Daoy (cell line): ENCODE data around the gene RMRP. TPM values are rescaled to one million over a fixed set of nuclear protein-coding genes. Genes with fewer than 3 reads are reported as not detected.
A peak's percentile ranks its signal among the peaks of the same experiment; 100 is the strongest.
"Not testable (repeated sequence)": the region's sequence is repeated elsewhere in the genome, so short reads cannot be mapped to it uniquely, and the experiment has no call there.

Experiments
- DNase-seq: peaks from one replicate; pipeline ENCODE4 v3.0.0-alpha.2; 2015; ENCODE audit warnings: low read depth
- total RNA-seq: library from RNA; depleted of rRNA; stranded (reverse); fragments of >200 nt; shearing (Covaris generic); gene quantifications from 2 replicates; pipeline ENCODE4 v1.2.3, GENCODE V29; 2014

RMRP gene
- total RNA-seq, 1 experiment from 2014 or later = 3,813 TPM

DNA sequence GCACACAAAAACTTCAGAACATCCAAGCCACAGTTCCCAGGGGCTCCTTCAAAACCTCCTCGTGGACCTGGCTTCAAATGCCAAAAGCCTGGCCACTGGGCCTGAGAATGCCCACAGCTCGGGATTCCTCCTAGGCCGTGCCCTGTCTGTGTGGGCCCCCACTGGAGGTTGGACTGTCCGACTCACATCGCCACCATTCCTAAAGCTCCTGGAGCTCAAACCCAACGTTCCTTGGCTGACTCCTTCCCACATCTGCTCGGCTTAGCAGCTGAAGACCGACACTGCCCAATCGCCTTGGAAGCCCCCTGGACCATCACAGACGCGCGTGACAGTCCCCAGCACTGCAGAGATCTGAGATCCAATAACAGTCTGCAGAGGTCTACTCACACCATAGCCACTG lies 14.8 kb downstream of the RMRP start:
- no peak for DNase-seq

DNA sequence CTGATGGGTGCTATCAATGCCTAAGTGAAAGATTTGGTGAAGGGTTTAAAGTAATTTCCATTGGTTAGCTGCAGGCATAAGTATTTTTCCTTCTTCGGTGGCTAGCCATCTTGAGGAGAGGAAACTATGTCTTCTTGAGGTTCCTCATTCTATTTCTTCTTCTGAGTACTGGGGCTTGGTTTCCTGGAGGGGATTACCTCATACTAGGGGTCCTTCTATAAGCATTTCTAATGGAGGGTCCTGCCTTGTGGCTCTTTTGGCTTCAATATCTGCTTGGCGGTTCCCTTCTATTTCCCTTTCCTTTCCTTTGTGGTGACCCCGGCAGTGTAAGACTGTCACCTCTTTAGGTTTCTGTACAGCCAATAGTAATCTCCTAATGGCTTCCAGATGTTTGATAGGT lies 16.3 kb downstream of the RMRP start:
- DNase-seq = not testable (repeated sequence)

DNA sequence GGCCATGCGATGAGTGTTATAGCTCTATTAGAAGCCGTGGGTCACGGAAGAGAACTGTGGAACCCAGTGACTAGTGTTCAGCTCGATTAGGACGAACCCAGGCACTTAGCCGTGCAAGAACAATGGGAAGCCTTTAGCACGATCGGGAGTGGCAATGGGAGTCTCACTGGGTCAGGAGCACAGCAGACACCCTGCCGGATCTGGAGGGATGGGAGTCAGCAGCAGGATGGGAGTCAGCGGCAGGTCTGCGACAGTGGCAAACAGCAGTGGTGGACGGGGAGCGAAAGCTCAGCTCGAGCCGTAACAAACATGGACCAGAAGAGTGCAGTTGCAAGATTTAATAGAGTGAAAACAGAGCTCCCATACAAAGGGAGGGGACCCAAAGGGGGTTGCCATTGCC lies 17.4 kb downstream of the RMRP start:
- not testable (repeated sequence) for DNase-seq

GRCh38 chr9:35639631-35640030 lies 18.2 kb downstream of the RMRP start:
- DNase-seq = no peak

- not testable (repeated sequence) for DNase-seq
Measured at GRCh38 chr9:35639225-35639624, 18.6 kb downstream of the RMRP start.

GRCh38 chr9:35638751-35639150 lies 19.1 kb downstream of the RMRP start:
- not testable (repeated sequence) for DNase-seq

DNA sequence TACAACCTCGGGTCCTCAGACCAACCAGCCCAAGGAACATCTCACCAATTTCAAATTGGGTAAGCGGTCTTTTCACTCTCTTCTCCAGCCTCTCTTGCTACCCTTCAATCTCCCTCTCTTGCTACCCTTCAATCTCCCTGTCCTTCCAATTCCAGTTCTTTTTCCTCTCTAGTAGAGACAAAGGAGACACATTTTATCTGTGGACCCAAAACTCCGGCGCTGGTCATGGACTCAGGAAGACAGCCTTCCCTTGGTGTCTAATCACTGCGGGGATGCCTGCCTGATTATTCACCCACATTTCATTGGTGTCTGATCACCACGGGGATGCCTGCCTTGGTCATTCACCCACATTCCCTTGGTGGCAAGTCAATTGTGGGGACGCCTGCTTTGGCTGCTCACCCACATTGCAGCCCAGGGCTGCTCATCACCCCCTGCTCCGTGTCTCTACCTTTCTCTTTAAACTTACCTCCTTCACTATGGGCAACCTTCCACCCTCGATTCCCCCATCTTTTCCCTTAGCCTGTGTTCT lies 20.3 kb downstream of the RMRP start:
- DNase-seq = not testable (repeated sequence)

GRCh38 chr9:35636877-35637246 lies 21.0 kb downstream of the RMRP start:
- not testable (repeated sequence) for DNase-seq

DNA sequence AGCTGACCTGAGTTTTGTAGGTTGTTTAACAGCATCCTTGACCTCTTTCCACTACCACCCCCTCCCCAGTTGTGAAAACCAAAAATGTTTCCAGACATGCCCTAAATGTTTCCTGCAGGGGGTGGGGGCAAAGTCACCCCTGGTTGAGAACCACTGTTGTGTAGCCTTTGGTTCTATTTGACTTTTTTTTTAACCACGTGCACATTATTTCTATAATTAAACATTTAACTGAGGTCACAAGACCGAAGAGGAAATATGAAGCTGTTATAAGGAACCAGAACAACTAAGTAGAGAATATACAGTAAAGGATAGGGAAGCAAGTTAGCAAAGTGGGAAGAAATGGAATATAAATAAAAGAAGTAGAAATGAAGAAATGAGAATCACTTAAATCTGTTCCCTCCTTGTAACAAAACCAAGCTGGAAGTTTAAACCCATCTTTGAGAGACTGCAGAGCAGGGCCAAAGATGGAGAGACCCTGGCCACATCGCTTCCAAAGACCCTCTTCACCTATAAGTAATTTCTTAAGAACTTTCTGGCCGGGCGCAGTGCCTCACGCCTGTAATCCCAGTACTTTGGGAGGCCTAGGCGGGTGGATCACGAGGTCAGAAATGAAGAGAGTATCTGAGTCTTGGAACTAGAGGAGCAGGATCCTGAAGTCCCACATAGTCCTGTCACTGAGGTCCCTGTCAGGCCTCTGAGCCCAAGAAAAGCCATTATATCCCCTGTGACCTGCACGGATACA lies 21.5 kb downstream of the RMRP start:
- DNase-seq = no peak

DNA sequence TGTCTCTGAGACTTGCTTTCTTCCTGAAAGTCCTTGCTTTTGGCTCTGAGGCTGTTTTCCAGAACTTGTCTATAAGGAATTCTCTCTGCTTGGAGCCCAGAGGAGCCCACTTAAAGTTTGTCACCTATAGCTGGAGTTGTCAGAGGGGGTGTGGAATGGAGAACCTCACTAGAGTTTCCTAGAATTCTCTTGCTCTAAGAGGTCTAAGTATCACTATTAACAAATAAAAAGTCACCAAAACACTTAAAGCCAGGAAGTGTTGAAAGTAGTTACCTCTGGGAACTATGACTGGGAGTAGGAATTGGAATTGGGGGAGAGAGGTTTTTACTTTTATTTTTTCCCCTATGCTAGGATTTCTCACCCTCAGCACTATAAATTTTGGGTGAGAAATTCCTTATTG lies 22.1 kb downstream of the RMRP start:
- no peak for DNase-seq

DNA sequence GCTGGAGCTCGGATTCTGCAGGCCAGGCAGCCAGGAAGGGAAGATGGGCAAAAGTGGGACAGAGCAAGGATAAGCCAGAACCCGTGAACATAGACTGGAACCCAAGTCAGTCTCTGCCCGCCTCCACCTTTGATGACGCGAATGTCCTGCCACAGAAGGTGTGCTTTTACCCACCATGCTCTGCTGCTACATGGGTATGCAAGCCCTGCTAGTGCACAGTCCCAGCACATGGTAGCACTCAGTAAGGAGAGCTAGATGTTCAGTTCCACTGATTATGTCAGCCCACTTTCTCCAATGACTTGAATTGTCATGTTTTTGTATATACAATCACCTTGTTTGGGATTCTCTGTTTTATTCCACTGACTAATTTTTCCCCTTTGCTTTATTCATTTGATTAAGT lies 28.2 kb downstream of the RMRP start:
- no peak for DNase-seq

DNA sequence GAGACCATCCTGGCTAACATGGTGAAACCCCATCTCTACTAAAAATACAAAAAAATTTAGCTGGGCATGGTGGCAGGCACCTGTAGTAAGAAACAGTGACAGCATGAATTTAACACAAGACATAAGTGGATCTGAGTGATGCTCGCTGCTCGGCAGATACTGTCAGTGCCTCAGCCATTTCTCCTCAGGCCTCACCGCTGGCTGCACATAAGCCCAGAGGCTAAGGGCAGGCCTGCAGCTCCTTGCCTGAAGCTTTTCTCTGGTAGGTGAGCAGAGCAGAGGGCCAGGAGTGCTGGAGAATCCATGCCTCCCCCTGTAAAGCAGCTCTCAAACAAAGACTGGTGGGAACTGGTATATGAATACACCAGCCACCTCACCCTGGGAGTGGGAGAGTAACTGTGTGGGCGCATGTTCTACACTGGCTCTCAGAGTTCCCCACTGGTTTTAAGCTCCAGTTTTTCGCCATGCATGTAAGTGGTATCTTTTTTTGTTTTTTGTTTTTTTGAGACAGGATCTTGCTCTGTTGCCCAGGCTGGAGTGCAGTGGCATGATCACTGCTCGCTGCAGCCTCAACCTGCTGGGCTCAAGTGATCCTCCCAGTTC lies 29.3 kb downstream of the RMRP start:
- no peak for DNase-seq

DNA sequence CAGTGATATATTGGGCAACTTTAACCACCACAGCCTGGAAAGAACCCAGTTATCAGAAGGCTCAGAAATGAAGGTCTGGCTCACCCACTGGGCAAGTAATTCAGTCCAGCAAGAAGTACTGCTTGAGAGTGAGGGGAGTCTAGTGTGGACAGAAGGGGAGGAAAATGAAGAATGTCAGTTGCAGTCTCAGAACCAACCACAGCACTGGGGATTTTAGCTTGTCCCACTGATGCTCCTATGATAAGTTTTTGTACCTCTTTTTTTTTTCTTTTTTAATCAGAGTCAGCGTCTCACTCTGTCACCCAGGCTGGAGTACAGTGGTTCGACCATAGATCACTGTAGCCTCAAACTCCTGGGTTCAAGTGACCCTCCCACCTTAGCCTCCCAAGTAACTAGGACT lies 30.2 kb downstream of the RMRP start:
- no peak for DNase-seq

GRCh38 chr9:35619800-35620158 lies 38.0 kb downstream of the RMRP start:
- no peak for DNase-seq

DNA sequence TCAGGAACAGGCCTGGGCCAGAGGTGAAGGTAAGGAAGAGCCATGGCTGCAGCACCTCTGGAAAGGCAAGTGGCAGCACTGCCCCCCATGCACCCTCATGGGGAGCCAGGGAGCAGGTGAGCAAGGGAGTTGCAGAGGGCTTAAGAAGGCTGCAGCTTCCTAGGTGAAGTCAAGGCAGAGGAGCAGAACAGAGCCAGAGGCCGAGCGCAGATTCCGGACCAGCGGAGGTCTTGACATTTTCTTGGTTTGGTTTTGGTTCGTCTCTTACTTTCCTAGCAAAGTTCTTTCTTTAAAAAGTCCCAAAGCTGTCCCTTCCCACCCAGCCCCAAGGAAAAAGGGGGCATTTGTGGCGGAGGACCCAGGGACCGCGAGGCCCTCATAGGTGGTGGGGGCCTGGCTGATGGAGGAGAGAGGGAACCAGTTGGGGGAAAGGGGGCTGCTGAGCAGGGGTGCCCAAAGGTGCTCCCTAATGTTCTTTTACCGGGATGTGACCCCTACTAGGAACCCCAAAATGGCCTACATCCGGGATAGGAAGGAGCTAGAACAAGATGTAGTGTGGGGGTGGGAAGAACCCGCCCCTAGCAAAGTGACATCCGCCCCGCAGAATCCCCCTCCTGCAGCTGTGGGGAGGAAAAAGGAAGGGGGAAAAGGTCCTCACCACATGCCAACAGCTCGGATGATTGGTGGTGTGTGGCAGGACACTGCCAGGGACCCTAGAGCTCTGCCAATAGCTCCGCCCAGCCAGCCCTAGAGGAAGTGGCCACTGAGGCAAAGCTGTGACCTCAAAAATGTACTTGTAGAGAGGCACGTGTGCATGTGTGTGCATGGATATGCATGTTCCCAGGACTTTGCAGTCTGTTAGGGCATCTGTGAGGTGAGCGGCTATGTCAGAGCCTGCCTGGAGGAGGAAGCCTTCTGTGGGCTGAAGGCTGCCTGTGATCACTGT lies 38.7 kb downstream of the RMRP start:
- DNase-seq = no peak

DNA sequence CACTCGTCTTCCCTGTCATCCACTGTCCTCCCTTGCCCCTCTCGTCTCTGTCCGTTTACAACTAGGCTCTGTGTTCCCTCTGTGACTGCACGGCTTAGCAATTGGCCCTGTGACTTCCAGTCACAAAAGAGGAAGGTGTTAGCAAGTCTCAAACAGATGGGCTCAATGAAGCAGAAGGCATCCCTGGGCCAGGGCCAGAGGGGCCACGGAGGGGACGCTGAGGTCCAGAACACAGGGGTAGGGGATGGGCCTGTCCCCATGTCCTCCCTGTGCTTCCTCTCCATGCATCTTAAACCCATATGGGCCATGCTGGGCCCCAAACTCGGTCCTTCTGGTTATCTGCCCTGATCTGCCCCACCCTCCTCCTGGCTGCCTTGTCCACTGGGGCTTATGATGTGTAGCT lies 39.5 kb downstream of the RMRP start, which contains the start of gene CD72:
Gene CD72, minus strand, starts transcription at position 89 of the 403 bp plus-strand sequence. CDS start 110 bp downstream, outside the sequence.
- DNase-seq = no peak

DNA sequence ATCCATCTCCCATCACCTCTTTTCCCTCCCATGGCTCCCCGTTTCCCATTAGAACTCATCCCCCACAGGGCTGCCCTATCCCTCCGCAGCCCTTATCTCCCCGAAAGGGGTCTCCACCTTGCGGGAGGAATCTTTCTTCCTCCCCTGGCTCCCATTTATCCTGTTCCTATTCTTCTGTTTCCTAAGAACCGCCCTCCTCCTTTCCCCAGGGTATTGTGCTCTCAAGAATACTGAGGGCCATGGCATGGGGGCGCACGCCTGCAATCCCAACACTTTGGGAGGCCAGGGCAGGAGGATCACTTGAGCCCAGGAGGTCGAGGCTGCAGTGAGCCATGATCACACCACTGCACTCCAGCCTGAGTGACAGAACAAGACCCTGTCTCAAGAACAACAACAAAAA lies 40.3 kb downstream of the RMRP start:
- DNase-seq = no peak

DNA sequence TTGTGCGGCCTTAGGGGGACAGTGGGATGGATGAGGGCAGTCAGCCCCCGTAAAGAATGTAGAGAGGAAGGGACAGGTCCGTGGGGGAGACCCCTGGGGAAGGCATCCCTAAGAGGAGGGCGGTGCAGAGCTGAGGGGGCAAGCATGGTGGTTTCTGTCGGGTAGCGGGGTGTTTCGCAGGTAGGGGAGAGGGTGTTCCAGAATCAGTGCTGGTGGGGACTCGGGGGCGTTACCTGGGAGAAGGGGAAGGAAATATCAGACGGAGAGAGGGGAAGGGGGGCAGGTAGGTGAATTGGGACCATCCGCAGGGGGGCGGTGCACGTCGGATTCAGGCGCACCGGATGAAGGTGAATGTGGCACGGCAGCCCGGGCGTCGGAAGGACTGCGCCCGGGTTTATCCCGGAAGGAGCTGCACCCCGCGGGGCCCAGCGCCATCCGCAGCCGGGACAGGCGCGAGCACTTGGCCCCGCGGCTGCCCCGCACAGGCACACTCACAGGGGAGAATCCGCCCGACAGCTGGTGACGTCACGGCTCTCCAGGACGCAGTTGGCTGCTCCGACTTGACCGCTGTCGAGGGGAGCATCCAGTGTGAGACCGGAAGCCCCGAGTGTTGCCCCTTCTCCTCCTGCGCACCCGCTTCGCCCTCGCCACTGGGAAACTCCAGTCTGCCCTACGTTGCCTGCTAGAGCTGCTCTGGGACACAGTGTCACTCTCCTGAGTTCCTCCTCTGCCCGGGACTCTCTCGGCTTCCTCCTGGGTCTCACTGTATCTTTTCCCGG lies 40.9 kb downstream of the RMRP start:
- peak; percentile 72 for DNase-seq

DNA sequence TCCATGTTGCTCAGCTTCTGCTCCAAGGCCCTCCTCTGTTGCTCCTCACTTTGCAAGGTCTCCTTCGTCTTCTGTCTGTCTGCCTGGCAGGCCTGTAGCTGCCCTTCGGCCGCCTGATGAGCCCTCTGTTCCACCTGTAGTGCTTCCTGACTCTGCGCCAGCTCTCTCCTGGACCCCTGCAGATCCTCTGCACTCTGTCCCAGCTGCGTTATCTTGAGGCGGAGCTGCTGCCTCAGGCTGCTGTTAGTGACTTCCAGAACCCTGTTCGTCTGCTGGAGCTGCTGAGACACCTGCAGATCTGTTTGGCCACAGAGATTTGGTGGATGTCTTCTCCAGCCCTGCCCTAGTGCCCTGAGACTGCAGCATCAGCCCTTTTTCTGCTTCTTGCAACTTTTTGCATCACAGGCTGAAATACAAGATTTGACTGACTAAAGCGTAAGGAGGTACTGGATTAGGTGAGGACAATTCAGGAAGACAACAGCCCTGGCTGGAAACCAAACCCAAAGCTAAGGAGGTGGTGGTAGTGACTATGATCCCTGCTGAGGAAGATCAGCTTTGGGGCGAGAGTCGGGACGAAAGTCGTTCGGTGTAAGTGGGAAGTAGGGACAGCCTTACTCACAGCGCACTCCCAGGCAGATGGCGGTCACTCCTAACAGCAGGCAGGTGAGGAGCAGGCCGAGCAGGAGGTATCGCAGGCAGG lies 41.7 kb downstream of the RMRP start:
- DNase-seq = no peak

DNA sequence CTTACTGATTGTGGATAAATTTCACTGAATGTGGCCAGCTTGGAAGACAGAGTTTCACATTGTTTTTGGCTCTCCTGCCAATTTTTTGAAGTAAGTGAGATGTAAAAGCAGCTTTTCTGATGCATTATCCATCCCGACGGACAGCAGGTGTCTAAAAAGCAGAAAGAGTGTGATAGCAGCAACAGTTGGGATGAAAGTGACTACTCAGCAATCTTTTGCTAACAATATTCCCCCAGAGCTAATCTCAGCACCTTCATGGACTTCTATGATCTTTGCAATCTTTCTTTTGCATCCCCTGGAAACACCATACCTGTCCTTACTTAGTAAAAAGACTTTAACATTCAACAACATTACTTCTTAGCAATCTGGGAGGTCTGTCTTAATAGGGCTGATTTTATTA lies 45.0 kb downstream of the RMRP start:
- DNase-seq = no peak

GRCh38 chr9:35612066-35612465 lies 45.8 kb downstream of the RMRP start:
- not testable (repeated sequence) for DNase-seq
